HG03442 (cell line): ENCODE data around the gene EMP1.

Experiments
- ATAC-seq: cut with Tn5 transposase; IDR thresholded peaks from one replicate; pipeline ENCODE4 v1.9.1; 2021; ENCODE audit warnings: mild to moderate bottlenecking, moderate library complexity; ENCODE audit not compliant: unreplicated experiment

The EMP1 gene

GRCh38 chr12:13195250-13195649 is 1.3 kb upstream of the EMP1 start:
- no peak for ATAC-seq

GRCh38 chr12:13195785-13196129 is 769 bp upstream of the EMP1 start:
- no peak for ATAC-seq

- no peak for ATAC-seq
Observed at GRCh38 chr12:13197032-13197431, 506 bp downstream of the EMP1 start.

- no peak for ATAC-seq
Observed at GRCh38 chr12:13197526-13198143, 1.1 kb downstream of the EMP1 start.

- ATAC-seq = no peak
Observed at GRCh38 chr12:13198241-13198640, 1.7 kb downstream of the EMP1 start.

GRCh38 chr12:13198876-13199275 is 2.4 kb downstream of the EMP1 start:
- ATAC-seq = no peak

GRCh38 chr12:13199592-13199991 is 3.1 kb downstream of the EMP1 start:
- no peak for ATAC-seq

- ATAC-seq = no peak
Observed at GRCh38 chr12:13200841-13201240, 4.3 kb downstream of the EMP1 start.

GRCh38 chr12:13203034-13203922 is 6.8 kb downstream of the EMP1 start:
- ATAC-seq = no peak

GRCh38 chr12:13204428-13204827 is 7.9 kb downstream of the EMP1 start:
- ATAC-seq = no peak

GRCh38 chr12:13205809-13206559 is 9.5 kb downstream of the EMP1 start:
- no peak for ATAC-seq

- no peak for ATAC-seq
Observed at GRCh38 chr12:13206560-13206897, 10.0 kb downstream of the EMP1 start.

- no peak for ATAC-seq
Observed at GRCh38 chr12:13208533-13209435, 12.3 kb downstream of the EMP1 start.

GRCh38 chr12:13209436-13210235 is 13.1 kb downstream of the EMP1 start:
- no peak for ATAC-seq

GRCh38 chr12:13210236-13211190 is 14.0 kb downstream of the EMP1 start:
- ATAC-seq = no peak

- no peak for ATAC-seq
Observed at GRCh38 chr12:13211191-13211858, 14.8 kb downstream of the EMP1 start.

GRCh38 chr12:13211859-13212664 is 15.5 kb downstream of the EMP1 start:
- ATAC-seq = no peak

- no peak for ATAC-seq
Observed at GRCh38 chr12:13215056-13215455, 18.5 kb downstream of the EMP1 start.
